Progenitor cell of endocrine pancreas (in vitro differentiated cells): ENCODE data around the gene AIG1. TPM values are rescaled to one million over a fixed set of nuclear protein-coding genes. Genes with fewer than 3 reads are reported as not detected.

ENCODE experiments used
- DNase-seq: peaks from one replicate; pipeline ENCODE4 v3.0.0; 2021; ENCODE audit warnings: low spot score; ENCODE audit not compliant: unreplicated experiment
- H3K27ac Mint-ChIP-seq: 2 replicates; pipeline ENCODE4 v1.8.0; 2021; ENCODE audit warnings: mild to moderate bottlenecking, moderate library complexity, mixed read lengths
- H3K27me3 Mint-ChIP-seq: 2 replicates; pipeline ENCODE4 v1.8.0; 2021; ENCODE audit warnings: mixed read lengths
- H3K36me3 Mint-ChIP-seq: 2 replicates; pipeline ENCODE4 v1.8.0; 2022; ENCODE audit warnings: mixed read lengths; ENCODE audit not compliant: insufficient read depth
- H3K4me1 Mint-ChIP-seq: 2 replicates; pipeline ENCODE4 v1.8.0; 2021; ENCODE audit warnings: low read depth, mixed read lengths
- H3K4me3 Mint-ChIP-seq: 2 replicates; pipeline ENCODE4 v1.8.0; 2021; ENCODE audit warnings: low read depth, mild to moderate bottlenecking, moderate library complexity, mixed read lengths
- H3K9me3 Mint-ChIP-seq: 2 replicates; pipeline ENCODE4 v1.8.0; 2021; ENCODE audit warnings: low read depth, mixed read lengths
- CTCF ChIP-seq: fragments of 200-600 bp; sonication (generic); IDR thresholded peaks from one replicate; pipeline ENCODE4 v1.5.0; 2021; ENCODE audit warnings: antibody characterized with exemption, mild to moderate bottlenecking; ENCODE audit not compliant: unreplicated experiment
- total RNA-seq: library from RNA; stranded (reverse); gene quantifications from 2 replicates; pipeline ENCODE4 v1.2.1, GENCODE V29; 2021

AIG1 gene
- total RNA-seq, 1 donor from 2014 or later, result 40.0 TPM

- Mint-ChIP-seq H3K36me3 (peaks cover 1% of the 10 kb centered on the region), H3K4me3 (no peak overlapping the region), H3K27me3 (no peaks in the 10 kb centered on the region), H3K4me1 (peaks cover 7% of the 10 kb centered on the region), H3K27ac (peak overlapping the region; percentile 25), H3K9me3 (no peaks in the 10 kb centered on the region)
- TF ChIP-seq CTCF, result no peak
- DNase-seq, result no peak
These were observed 162.1 kb downstream of the AIG1 start for GRCh38 chr6:143222801-143223231.

- no peaks in the 10 kb centered on the region for H3K9me3 Mint-ChIP-seq
- DNase-seq, result peak; percentile 20
- H3K4me3 Mint-ChIP-seq, result no peak overlapping the region
- no peaks in the 10 kb centered on the region for H3K27me3 Mint-ChIP-seq
- peak overlapping the region; percentile 94 for H3K27ac Mint-ChIP-seq
- peaks cover 1% of the 10 kb centered on the region for H3K36me3 Mint-ChIP-seq
- TF ChIP-seq CTCF, result no peak
- peaks cover 7% of the 10 kb centered on the region for H3K4me1 Mint-ChIP-seq
These were observed 163.2 kb downstream of the AIG1 start for GRCh38 chr6:143223895-143224294.

DNA sequence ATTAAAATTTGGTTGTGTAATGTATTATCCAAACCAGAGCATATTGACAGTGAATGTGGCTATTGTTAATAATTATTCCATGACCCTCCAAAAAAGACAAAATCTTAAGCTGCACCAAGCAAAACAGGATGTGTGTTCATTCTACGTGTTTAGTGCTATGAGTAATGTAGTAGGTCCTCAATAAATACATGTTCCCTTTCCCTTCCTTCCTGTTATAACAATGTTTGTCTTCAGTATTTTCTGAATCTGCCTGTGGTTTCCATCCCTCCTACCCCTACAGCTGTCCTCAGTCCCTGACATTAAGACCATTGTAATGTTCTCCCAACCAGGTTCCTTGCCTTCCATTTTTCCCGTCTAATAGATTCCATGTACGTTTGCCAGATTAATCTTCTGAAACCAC, 163.8 kb downstream of the AIG1 start:
- H3K4me3 Mint-ChIP-seq, result no peak overlapping the region
- peak overlapping the region; percentile 94 for H3K27ac Mint-ChIP-seq
- no peak for TF ChIP-seq CTCF

DNA sequence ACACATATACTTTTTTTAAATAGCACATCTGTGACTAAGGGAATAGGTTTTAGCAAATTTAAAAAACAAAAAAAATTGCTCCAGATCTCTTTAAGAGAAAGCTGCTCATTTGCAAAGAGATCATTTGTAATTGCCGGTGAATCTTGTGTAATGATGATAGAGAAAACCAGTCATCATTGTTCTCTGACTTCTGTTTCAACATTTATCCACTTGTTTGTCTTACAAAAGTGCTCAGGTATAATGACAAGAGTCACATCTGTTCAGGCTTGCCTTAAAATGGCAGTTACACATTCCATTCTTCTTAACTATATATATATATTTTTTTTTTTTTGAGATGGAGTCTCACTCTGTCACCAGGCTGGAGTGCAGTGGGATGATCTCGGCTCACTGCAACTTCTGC, 165.2 kb downstream of the AIG1 start:
- Mint-ChIP-seq H3K4me3 (no peak overlapping the region), H3K9me3 (no peaks in the 10 kb centered on the region)
- TF ChIP-seq CTCF, result no peak

More for the DNA sequence above, 163.8 kb downstream of the AIG1 start:
- DNase-seq, result no peak
- Mint-ChIP-seq H3K27me3 (no peaks in the 10 kb centered on the region), H3K9me3 (no peaks in the 10 kb centered on the region), H3K4me1 (peaks cover 7% of the 10 kb centered on the region), H3K36me3 (peaks cover 1% of the 10 kb centered on the region)

DNA sequence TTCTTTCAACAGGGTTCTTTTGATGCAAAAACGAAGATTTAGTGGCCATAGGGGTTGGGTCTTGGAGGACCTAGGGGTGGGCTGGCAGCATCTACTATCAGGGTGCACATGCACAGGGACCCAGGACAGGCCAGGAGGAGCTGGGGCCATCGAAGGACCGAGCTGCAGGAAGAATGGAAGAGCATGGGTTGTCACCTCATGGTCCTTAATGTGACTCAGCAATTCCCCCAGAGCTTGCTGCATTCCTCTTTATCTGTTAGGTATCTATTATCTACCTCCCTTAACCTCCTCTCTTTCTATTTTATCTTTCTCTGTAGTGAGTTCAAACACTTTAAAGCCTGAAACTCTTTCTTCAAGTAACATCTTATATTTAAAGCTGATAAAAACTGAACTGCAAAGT, 167.0 kb downstream of the AIG1 start:
- Mint-ChIP-seq H3K4me1 (peaks cover 7% of the 10 kb centered on the region), H3K9me3 (no peaks in the 10 kb centered on the region), H3K27me3 (no peaks in the 10 kb centered on the region), H3K36me3 (peaks cover 1% of the 10 kb centered on the region), H3K4me3 (no peak overlapping the region), H3K27ac (no peak overlapping the region)
- DNase-seq, result no peak
- no peak for TF ChIP-seq CTCF

More for the DNA sequence above, 165.2 kb downstream of the AIG1 start:
- Mint-ChIP-seq H3K27ac (no peak overlapping the region), H3K4me1 (peaks cover 7% of the 10 kb centered on the region), H3K36me3 (peaks cover 1% of the 10 kb centered on the region), H3K27me3 (no peaks in the 10 kb centered on the region)
- DNase-seq, result no peak
